Measurements from ENCODE around the gene HOXA2. TPM values are rescaled to one million over a fixed set of nuclear protein-coding genes. Genes with fewer than 3 reads are reported as not detected.

The HOXA2 gene
- total and polyA plus RNA-seq, 2 of the 13 experiments (the other 11 are each of a cell fraction or from before 2014, with no cell fraction given) = 0.22 to 0.29 TPM

DNA sequence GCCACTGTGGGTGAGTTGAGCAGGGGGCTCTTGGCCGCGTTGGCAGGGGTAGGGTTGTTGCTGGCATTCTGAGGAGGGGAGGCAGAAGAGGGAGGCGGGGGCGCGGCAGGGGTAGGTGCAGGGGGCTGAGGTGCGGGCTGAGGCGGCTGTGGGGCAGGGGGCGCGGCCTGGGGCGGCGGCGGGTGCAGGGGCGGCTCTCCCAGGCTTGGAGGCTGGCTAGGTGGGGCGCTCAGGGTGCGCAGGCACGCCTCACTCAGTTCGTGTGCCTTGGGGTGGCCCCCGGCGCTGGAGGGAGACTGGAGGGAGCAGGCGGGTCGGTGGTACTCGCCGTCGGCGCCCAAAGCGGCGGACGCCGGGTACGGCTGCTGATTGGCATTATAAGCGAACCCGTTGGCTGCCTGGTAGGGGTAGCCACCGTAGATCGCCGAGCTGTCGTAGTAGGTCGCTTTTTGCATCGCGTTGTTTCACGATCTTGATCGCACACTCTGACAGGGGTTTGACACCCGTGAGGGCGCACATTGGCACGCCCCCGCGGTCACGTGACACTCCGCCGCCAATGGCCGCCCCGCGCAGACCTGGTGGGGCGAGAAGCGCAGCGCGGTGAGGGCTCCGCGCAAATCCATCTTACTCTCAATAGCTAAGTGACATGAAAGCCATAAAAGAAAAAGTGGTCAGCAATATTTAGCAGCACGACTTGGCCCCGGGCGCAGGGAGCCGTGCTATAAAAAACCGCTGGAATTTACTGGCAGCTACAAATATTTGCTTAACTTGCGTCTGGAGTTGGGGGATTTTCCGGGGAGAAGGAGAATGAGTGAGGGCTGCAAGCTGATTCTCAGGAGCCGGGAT is 7.9 kb upstream of the HOXA2 start (continued):
- no peak for TF ChIP-seq ZNF331 (CRISPR knock-in tag; IDR thresholded peaks at IDR 0.05)
- TF ChIP-seq SRF (IDR thresholded peaks at IDR 0.05; ENCODE audit: low read depth, low read length) = no peak
- TF ChIP-seq, protein P1, sequence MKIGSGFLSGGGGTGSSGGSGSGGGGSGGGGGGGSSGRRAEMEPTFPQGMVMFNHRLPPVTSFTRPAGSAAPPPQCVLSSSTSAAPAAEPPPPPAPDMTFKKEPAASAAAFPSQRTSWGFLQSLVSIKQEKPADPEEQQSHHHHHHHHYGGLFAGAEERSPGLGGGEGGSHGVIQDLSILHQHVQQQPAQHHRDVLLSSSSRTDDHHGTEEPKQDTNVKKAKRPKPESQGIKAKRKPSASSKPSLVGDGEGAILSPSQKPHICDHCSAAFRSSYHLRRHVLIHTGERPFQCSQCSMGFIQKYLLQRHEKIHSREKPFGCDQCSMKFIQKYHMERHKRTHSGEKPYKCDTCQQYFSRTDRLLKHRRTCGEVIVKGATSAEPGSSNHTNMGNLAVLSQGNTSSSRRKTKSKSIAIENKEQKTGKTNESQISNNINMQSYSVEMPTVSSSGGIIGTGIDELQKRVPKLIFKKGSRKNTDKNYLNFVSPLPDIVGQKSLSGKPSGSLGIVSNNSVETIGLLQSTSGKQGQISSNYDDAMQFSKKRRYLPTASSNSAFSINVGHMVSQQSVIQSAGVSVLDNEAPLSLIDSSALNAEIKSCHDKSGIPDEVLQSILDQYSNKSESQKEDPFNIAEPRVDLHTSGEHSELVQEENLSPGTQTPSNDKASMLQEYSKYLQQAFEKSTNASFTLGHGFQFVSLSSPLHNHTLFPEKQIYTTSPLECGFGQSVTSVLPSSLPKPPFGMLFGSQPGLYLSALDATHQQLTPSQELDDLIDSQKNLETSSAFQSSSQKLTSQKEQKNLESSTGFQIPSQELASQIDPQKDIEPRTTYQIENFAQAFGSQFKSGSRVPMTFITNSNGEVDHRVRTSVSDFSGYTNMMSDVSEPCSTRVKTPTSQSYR (CRISPR knock-in tag; IDR thresholded peaks at IDR 0.05; ENCODE audit: borderline replicate concordance) = no peak

DNA sequence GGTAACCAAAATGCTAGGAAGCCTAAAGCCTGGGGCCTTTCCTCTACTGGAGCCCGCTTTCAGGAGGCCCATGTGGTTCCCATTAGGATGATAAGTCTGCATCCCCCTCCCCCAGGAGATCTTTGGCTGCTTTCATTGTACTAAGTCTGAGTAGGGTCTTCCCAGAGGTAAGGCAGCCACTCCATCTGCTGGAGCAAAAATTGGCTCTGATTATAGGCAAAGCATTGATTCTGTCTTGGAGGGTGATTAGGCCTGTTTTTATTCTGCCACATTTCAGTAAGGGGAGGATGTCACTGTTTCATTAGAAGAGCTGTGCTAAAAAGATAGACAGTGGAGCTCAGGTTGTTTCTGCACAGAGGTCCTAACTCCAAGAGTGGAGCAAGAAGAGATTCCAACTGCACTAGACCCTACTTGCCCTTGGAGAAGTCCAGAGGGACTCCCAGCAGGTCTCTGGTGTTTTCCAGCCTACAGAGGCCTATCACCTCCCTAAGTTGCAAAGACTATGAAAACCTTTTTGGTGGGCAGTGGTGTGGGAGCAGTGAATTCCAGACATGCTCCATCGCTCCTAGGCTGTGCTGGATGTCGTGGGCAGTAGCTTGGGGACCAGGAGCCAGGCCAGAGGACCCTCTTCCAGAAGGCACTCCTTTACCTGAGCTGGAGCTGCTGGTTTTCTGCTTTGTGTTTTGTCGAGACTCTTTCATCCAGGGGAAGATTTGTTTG is 7.1 kb upstream of the HOXA2 start:
- ATAC-seq = no peak; the same call in 2 of the 3 replicates
- Histone ChIP-seq H2AFZ (ENCODE audit: low read length) (no peak overlapping the region), H3K27me3 (ENCODE audit: control insufficient read depth in 1 of 2, insufficient read depth in 2 of 2, low read length in 2 of 2) (no peaks in the 10 kb centered on the region), H3K9me3 (ENCODE audit: low read length) (no peaks in the 10 kb centered on the region), H3K36me3 (replicated peaks in 1 of 2; ENCODE audit: control insufficient read depth in 1 of 2, insufficient read depth in 2 of 2, low read length in 2 of 2) (peaks cover 2 to 7% of the 10 kb centered on the region in 2 experiments; a peak in 2 of 5 replicates), H3K4me2 (ENCODE audit: low read depth, low read length) (no peak overlapping the region), H3K9ac (ENCODE audit: insufficient read depth, low read depth, low read length) (no peak overlapping the region), H3K4me1 (ENCODE audit: insufficient read depth, low read length) (peaks cover 12% of the 10 kb centered on the region; the same call in 1 of the 2 replicates), H3K27ac (ENCODE audit: extremely low read length, insufficient read depth, low read length) (no peak overlapping the region), H4K20me1 (ENCODE audit: insufficient read depth, low read length) (peaks cover 5% of the 10 kb centered on the region; the same call in 1 of the 2 replicates), H3K79me2 (ENCODE audit: insufficient read depth, low read length) (peaks cover 12% of the 10 kb centered on the region), H3K4me3 (replicated peaks in 1 of 3; ENCODE audit: insufficient read depth in 1 of 3, low read depth in 2 of 3, low read length in 3 of 3) (no peak overlapping the region)
- intact Hi-C loops (cut with micrococcal nuclease; ENCODE audit: unreplicated experiment) = no loop called here
- DNase-seq (ENCODE audit: low spot score) = no peak
- TF ChIP-seq CENPX (CRISPR knock-in tag; IDR thresholded peaks at IDR 0.05) (no peak), POLR2A (IDR thresholded peaks at IDR 0.05; ENCODE audit: insufficient read depth in 1 of 2, low read depth in 2 of 2, low read length in 2 of 2) (no peak), GTF3A (CRISPR knock-in tag; conservative IDR thresholded peaks at IDR 0.05) (no peak), KAT7 (CRISPR knock-in tag; IDR thresholded peaks at IDR 0.05; ENCODE audit: borderline replicate concordance) (no peak), BRD4 (CRISPR knock-in tag; IDR thresholded peaks at IDR 0.05) (no peak), ZBTB38 (CRISPR knock-in tag; IDR thresholded peaks at IDR 0.05) (no peak), ZSCAN21 (CRISPR knock-in tag; IDR thresholded peaks at IDR 0.05; ENCODE audit: borderline replicate concordance) (no peak)
- TF ChIP-seq, protein P2, sequence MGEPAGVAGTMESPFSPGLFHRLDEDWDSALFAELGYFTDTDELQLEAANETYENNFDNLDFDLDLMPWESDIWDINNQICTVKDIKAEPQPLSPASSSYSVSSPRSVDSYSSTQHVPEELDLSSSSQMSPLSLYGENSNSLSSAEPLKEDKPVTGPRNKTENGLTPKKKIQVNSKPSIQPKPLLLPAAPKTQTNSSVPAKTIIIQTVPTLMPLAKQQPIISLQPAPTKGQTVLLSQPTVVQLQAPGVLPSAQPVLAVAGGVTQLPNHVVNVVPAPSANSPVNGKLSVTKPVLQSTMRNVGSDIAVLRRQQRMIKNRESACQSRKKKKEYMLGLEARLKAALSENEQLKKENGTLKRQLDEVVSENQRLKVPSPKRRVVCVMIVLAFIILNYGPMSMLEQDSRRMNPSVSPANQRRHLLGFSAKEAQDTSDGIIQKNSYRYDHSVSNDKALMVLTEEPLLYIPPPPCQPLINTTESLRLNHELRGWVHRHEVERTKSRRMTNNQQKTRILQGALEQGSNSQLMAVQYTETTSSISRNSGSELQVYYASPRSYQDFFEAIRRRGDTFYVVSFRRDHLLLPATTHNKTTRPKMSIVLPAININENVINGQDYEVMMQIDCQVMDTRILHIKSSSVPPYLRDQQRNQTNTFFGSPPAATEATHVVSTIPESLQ (CRISPR knock-in tag; conservative IDR thresholded peaks at IDR 0.05) = no peak
- BruUV-seq (replicated peaks) = no TSS peak
- in situ Hi-C loops (cut with HindIII; ENCODE audit: extremely low pct_ligation_motif_present, low pct_unique_long_range_greater_than_20kb) = no loop called here
- 94% methylated on average over 3 of the region's 4 CpGs for WGBS (ENCODE audit: low lambda C conversion rate)
- CTCF ChIA-PET (ENCODE audit: low intra/inter-chr PET ratio, low total read pairs) = no interaction called here
- no peak for FAIRE-seq
- POLR2A ChIA-PET = interaction anchor here (3.8 kb wide), 1 partner anchor 12 kb away, joined by 55 read pairs; no protein-coding TSS in a partner anchor

All from HepG2 (cell line).